Glutamatergic neuron (in vitro differentiated cells): ENCODE data around the gene CCDC91. TPM values are rescaled to one million over a fixed set of nuclear protein-coding genes. Genes with fewer than 3 reads are reported as not detected.
"Not testable (repeated sequence)": the region's sequence is repeated elsewhere in the genome, so short reads cannot be mapped to it uniquely, and the experiment has no call there.

ENCODE experiments used
- DNase-seq: peaks from one replicate; pipeline ENCODE4 v3.0.0; 2022
- H3K27ac Mint-ChIP-seq: one replicate; pipeline ENCODE4 v1.8.0; 2020; ENCODE audit warnings: mild to moderate bottlenecking, mixed read lengths, inconsistent platforms; ENCODE audit not compliant: unreplicated experiment
- H3K27me3 Mint-ChIP-seq: one replicate; pipeline ENCODE4 v1.8.0; 2020; ENCODE audit warnings: mild to moderate bottlenecking, moderate library complexity, mixed read lengths, inconsistent platforms; ENCODE audit not compliant: unreplicated experiment
- H3K36me3 Mint-ChIP-seq: one replicate; pipeline ENCODE4 v1.8.0; 2020; ENCODE audit warnings: mild to moderate bottlenecking, mixed read lengths, inconsistent platforms; ENCODE audit not compliant: unreplicated experiment
- H3K4me1 Mint-ChIP-seq: one replicate; pipeline ENCODE4 v1.8.0; 2020; ENCODE audit warnings: mild to moderate bottlenecking, low read depth, mixed read lengths, inconsistent platforms; ENCODE audit not compliant: unreplicated experiment
- H3K4me3 Mint-ChIP-seq: one replicate; pipeline ENCODE4 v1.8.0; 2020; ENCODE audit warnings: mild to moderate bottlenecking, mixed read lengths, inconsistent platforms; ENCODE audit not compliant: unreplicated experiment
- H3K9me3 Mint-ChIP-seq: one replicate; pipeline ENCODE4 v1.8.0; 2020; ENCODE audit warnings: mild to moderate bottlenecking, moderate library complexity, mixed read lengths, inconsistent platforms; ENCODE audit not compliant: unreplicated experiment
- CTCF ChIP-seq: fragments of 200-600 bp; sonication (generic); IDR thresholded peaks from one replicate; pipeline ENCODE4 v1.5.0; 2021; ENCODE audit not compliant: partially characterized antibody, unreplicated experiment
- total RNA-seq: library from RNA; stranded (reverse); fragmentation: NEBNext Ultra II Directional; extraction: Animal tissue kit (Norgen Biotek cat#: 25700); gene quantifications from one replicate; pipeline ENCODE4 v1.2.1, GENCODE V29; 2021; ENCODE audit not compliant: unreplicated experiment

The CCDC91 gene
- total RNA-seq, 1 donor from 2014 or later: 37.3 TPM

- Mint-ChIP-seq H3K27me3 (peaks cover 1% of the 10 kb centered on the region), H3K9me3 (peaks cover 12% of the 10 kb centered on the region), H3K4me3 (no peak overlapping the region), H3K4me1 (no peaks in the 10 kb centered on the region), H3K36me3 (peaks cover 46% of the 10 kb centered on the region), H3K27ac (no peak overlapping the region)
- no peak for TF ChIP-seq CTCF
- DNase-seq: no peak
These were observed 179.2 kb downstream of the CCDC91 start for GRCh38 chr12:28369483-28369882.

DNA sequence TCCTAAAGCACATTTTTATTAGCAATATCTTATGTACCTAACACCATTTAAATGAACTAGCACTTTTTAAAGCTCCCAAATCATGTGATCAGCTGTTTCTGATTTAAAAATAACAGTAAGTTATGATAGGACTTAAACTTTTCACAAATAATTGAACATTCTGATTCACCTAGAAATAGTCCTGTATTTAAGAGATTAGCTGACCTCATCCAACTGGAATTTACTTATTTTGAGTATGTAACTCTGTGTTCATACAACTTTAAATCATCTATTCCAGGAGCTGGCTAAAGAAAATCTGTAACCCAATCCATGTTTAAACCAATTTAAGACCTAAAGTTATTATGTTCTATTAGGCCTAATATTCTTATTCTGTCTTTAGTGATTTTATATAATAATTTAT lies 184.3 kb downstream of the CCDC91 start:
- no peak for TF ChIP-seq CTCF
- peaks cover 27% of the 10 kb centered on the region for H3K36me3 Mint-ChIP-seq
- peaks cover 1% of the 10 kb centered on the region for H3K27me3 Mint-ChIP-seq
- H3K4me3 Mint-ChIP-seq: no peak overlapping the region
- no peak overlapping the region for H3K27ac Mint-ChIP-seq
- H3K4me1 Mint-ChIP-seq: no peaks in the 10 kb centered on the region
- H3K9me3 Mint-ChIP-seq: peaks cover 7% of the 10 kb centered on the region
- no peak for DNase-seq

GRCh38 chr12:28378736-28379135 lies 188.5 kb downstream of the CCDC91 start:
- H3K4me1 Mint-ChIP-seq: peaks cover 6% of the 10 kb centered on the region
- no peaks in the 10 kb centered on the region for H3K36me3 Mint-ChIP-seq
- no peak overlapping the region for H3K27ac Mint-ChIP-seq
- H3K9me3 Mint-ChIP-seq: no peaks in the 10 kb centered on the region
- no peak for DNase-seq
- H3K27me3 Mint-ChIP-seq: peaks cover 1% of the 10 kb centered on the region
- no peak overlapping the region for H3K4me3 Mint-ChIP-seq
- no peak for TF ChIP-seq CTCF

GRCh38 chr12:28379779-28380178 lies 189.5 kb downstream of the CCDC91 start:
- H3K27ac Mint-ChIP-seq, H3K4me1 Mint-ChIP-seq, DNase-seq, H3K9me3 Mint-ChIP-seq, H3K27me3 Mint-ChIP-seq, H3K4me3 Mint-ChIP-seq, H3K36me3 Mint-ChIP-seq: not testable (repeated sequence)

DNA sequence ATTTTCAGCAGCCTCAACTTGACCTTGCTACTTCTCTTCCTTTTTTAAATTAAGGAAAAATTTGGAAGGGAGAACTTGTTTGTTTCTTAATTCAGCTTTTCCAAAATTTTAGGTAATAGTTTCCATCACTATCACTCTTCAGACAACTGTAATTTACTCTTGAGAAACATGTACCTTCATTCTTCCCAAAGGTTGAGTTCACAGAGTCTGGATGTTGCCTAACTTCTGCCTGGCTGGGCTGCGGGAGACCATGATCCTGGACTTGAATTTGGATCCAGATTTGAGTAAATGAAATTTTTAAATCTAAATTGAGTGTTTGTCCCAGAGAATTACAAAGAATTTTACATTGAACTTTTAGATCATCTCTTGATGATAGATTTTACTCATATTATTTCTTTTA lies 193.1 kb downstream of the CCDC91 start:
- Mint-ChIP-seq H3K4me1 (peaks cover 6% of the 10 kb centered on the region), H3K36me3 (no peaks in the 10 kb centered on the region), H3K4me3 (no peak overlapping the region), H3K9me3 (no peaks in the 10 kb centered on the region), H3K27ac (no peak overlapping the region), H3K27me3 (no peaks in the 10 kb centered on the region)
- DNase-seq: no peak
- no peak for TF ChIP-seq CTCF

DNA sequence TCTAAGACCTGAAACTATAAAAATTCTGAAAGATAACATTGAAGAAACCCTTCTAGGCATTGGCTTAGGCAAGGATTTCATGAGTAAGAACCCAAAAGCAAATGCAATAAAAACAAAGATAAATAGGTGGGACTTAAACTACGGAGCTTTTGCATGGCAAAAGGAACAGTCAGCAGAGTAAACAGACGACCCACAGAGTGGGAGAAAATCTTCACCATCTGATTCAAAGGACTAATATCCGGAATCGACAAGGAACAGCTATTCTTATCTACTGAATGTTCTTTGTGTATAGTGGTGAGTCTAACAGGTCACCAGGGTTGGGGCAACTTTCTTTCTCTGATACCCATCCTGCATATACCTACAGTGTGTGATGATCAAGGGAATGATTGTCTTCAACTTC lies 198.6 kb downstream of the CCDC91 start:
- TF ChIP-seq CTCF: no peak
- Mint-ChIP-seq H3K4me3 (no peak overlapping the region), H3K36me3 (no peaks in the 10 kb centered on the region), H3K27me3 (no peaks in the 10 kb centered on the region), H3K9me3 (no peaks in the 10 kb centered on the region), H3K4me1 (no peaks in the 10 kb centered on the region), H3K27ac (no peak overlapping the region)
- no peak for DNase-seq
